Pons (tissue), 1 donor: ENCODE data around the gene GAD2.

Experiments
- DNase-seq: peaks from one replicate; pipeline ENCODE4 v3.0.0-alpha.2; 2016; ENCODE audit warnings: low spot score

The GAD2 gene

GRCh38 chr10:26216585-26217395 lies at the start of gene GAD2:
Gene GAD2 (plus strand): TSS chr10:26216774. CDS start chr10:26216810, 36 bp downstream.
- DNase-seq = no peak

GRCh38 chr10:26169466-26169865 lies 47.1 kb upstream of the GAD2 start:
- DNase-seq = no peak

- DNase-seq = no peak
Measured at GRCh38 chr10:26172131-26172530, 44.4 kb upstream of the GAD2 start.

- no peak for DNase-seq
Measured at GRCh38 chr10:26173837-26174236, 42.7 kb upstream of the GAD2 start.

GRCh38 chr10:26177341-26177740 lies 39.2 kb upstream of the GAD2 start:
- no peak for DNase-seq

GRCh38 chr10:26194275-26194674 lies 22.3 kb upstream of the GAD2 start:
- no peak for DNase-seq

- no peak for DNase-seq
Measured at GRCh38 chr10:26197248-26197647, 19.3 kb upstream of the GAD2 start.

GRCh38 chr10:26198119-26198518 lies 18.5 kb upstream of the GAD2 start:
- DNase-seq = no peak

- DNase-seq = no peak
Measured at GRCh38 chr10:26199841-26200240, 16.7 kb upstream of the GAD2 start.

GRCh38 chr10:26205223-26205622 lies 11.4 kb upstream of the GAD2 start:
- no peak for DNase-seq

- no peak for DNase-seq
Measured at GRCh38 chr10:26211781-26212444, 4.7 kb upstream of the GAD2 start.

- no peak for DNase-seq
Measured at GRCh38 chr10:26212511-26212910, 4.1 kb upstream of the GAD2 start.

- DNase-seq = no peak
Measured at GRCh38 chr10:26213157-26213800, 3.3 kb upstream of the GAD2 start.

- no peak for DNase-seq
Measured at GRCh38 chr10:26214004-26214403, 2.6 kb upstream of the GAD2 start.

- DNase-seq = no peak
Measured at GRCh38 chr10:26214551-26215395, 1.8 kb upstream of the GAD2 start.

- DNase-seq = no peak
Measured at GRCh38 chr10:26215396-26215934, 1.1 kb upstream of the GAD2 start.

GRCh38 chr10:26215935-26216584 lies 514 bp upstream of the GAD2 start:
- DNase-seq = no peak

- no peak for DNase-seq
Measured at GRCh38 chr10:26217396-26218086, 967 bp downstream of the GAD2 start.

- no peak for DNase-seq
Measured at GRCh38 chr10:26219676-26220075, 3.1 kb downstream of the GAD2 start.

- DNase-seq = no peak
Measured at GRCh38 chr10:26220901-26221300, 4.3 kb downstream of the GAD2 start.

GRCh38 chr10:26221541-26221940 lies 5.0 kb downstream of the GAD2 start:
- DNase-seq = no peak
